ENCODE measurements around the gene CPEB2. TPM values are rescaled to one million over a fixed set of nuclear protein-coding genes. Genes with fewer than 3 reads are reported as not detected.
"Not testable (repeated sequence)": the region's sequence is repeated elsewhere in the genome, so short reads cannot be mapped to it uniquely, and the experiment has no call there.

Gene CPEB2
- total RNA-seq, 2 experiments from 2014 or later, result 4.4 to 5.4 TPM

DNA sequence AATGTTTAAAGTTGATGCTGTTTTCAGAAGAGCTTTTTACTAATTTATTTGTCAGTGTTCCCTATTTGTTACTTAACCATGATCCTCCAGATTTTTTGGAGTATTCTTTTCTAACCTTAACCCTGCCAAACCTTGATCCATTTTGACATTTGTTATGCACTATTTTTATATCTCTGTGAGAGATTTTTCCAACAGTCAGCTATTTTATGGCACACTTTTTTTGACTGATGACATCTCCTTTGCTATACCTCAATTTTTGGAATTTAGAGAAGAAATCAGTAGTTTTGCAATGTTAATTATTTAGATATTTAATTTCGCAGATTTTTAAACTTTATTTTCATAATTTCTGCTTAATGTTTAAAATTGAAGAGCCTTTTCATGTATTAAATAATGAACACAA lies 66.0 kb downstream of the CPEB2 start:
- Mint-ChIP-seq H3K9me3 (peaks cover 2% of the 10 kb centered on the region), H3K4me1 (ENCODE audit: low read depth) (no peaks in the 10 kb centered on the region), H3K4me3 (no peak overlapping the region), H3K36me3 (ENCODE audit: low read depth) (peaks cover 8% of the 10 kb centered on the region), H3K27ac (no peak overlapping the region), H3K27me3 (ENCODE audit: low read depth) (no peaks in the 10 kb centered on the region)
- intact Hi-C loops (cut with micrococcal nuclease), result no loop called here
- DNase-seq, result no peak
- CTCF ChIA-PET, result no interaction called here

DNA sequence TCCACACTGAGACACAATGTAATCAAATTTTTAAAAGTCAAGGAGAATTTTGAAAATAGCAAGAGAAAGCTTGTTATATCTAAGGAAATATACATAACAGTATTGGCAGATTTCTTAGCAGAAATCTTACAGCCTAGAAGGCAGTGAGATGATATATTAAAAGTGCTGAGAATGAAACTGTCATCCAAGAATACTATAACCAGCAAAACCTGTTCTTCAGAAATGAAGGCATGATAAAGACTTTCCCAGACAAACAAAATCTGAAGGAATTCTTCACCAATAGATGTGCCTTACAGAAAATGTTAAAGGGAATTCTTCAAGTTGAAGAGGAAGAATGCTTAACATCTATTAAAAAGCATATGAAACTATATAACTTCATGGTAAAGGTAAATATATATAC lies 73.6 kb downstream of the CPEB2 start:
- H3K4me3 Mint-ChIP-seq, result no peak overlapping the region
- H3K9me3 Mint-ChIP-seq, result peaks cover 18% of the 10 kb centered on the region
- intact Hi-C loops (cut with micrococcal nuclease), result no loop called here
- H3K27ac Mint-ChIP-seq, result no peak overlapping the region
- no peaks in the 10 kb centered on the region for H3K4me1 Mint-ChIP-seq (ENCODE audit: low read depth)
- CTCF ChIA-PET, result interaction anchor here (0.6 kb wide), 1 partner anchor 68 kb away, joined by 3 read pairs; no protein-coding TSS in a partner anchor
- no peaks in the 10 kb centered on the region for H3K27me3 Mint-ChIP-seq (ENCODE audit: low read depth)
- DNase-seq, result no peak
- no peaks in the 10 kb centered on the region for H3K36me3 Mint-ChIP-seq (ENCODE audit: low read depth)

DNA sequence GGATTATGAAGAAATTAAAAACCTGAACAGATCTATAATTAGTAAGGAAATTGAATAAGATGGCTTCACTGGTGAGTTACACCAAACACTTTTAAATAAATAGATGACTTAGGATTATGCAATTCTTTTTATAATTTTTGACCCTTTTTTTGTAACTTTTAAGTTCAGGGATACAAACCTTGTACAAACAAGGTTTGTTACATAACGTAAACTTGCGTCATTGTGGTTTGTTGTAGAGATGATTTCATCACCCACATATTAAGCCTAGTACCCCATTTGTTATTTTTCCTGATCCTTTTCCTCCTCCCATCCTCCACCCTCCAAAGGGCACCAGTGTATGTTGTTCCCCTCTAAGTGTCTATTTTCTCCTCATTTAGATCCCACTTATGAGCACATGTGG lies 75.7 kb downstream of the CPEB2 start:
- no peak overlapping the region for H3K27ac Mint-ChIP-seq
- intact Hi-C loops (cut with micrococcal nuclease), result no loop called here
- DNase-seq, result no peak
- no peaks in the 10 kb centered on the region for H3K36me3 Mint-ChIP-seq (ENCODE audit: low read depth)
- no peak overlapping the region for H3K4me3 Mint-ChIP-seq
- H3K27me3 Mint-ChIP-seq (ENCODE audit: low read depth), result no peaks in the 10 kb centered on the region
- CTCF ChIA-PET, result no interaction called here
- H3K4me1 Mint-ChIP-seq (ENCODE audit: low read depth), result no peaks in the 10 kb centered on the region
- H3K9me3 Mint-ChIP-seq, result peaks cover 17% of the 10 kb centered on the region

DNA sequence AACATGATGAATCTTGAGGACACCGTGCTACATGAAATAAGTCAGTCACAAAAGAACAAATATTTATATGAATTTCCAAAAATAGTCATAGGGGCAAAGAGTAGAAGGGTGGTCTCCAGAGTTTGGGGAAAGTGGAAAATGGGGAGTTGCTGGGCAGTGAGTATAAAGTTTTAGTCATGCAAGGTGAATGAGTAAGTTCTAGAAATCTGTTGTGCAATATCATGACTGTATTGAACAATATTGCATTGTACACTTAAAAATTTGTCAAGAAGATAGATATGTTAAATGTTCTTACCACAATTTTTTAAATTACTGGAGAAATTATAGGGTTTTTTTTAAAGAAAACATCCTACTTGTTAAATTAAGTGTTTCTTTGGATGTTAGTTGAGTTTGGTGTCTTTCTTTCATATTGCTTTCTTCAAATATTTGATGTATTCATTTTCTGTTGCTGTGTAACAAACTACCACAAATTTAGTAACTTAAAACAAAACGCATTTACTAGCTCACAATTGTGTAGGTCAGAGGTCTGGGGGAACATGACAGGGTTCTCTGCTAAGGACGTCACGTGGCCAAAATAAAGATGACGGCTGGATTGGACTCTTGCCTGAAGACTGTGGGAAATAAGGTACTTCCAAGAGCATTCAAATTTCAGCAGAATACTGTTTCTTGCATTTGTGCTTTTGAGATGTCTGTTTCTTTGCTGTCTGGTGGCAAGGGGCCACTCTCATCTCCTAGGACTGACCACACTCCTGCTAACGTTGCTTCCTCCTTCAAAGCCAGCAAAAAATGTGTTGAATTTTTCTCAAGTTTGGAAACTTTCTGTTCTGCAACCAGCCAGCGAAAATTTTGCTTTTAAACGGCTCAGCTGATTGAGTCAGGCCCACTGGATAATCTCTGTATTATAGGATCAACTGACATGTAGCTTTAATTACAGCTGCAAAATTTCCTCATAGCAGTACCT lies 76.7 kb downstream of the CPEB2 start:
- H3K36me3 Mint-ChIP-seq (ENCODE audit: low read depth), result no peaks in the 10 kb centered on the region
- no peak for DNase-seq
- peaks cover 12% of the 10 kb centered on the region for H3K9me3 Mint-ChIP-seq
- no peaks in the 10 kb centered on the region for H3K4me1 Mint-ChIP-seq (ENCODE audit: low read depth)
- CTCF ChIA-PET, result no interaction called here
- intact Hi-C loops (cut with micrococcal nuclease), result no loop called here
- no peak overlapping the region for H3K4me3 Mint-ChIP-seq
- H3K27ac Mint-ChIP-seq, result no peak overlapping the region
- no peaks in the 10 kb centered on the region for H3K27me3 Mint-ChIP-seq (ENCODE audit: low read depth)

DNA sequence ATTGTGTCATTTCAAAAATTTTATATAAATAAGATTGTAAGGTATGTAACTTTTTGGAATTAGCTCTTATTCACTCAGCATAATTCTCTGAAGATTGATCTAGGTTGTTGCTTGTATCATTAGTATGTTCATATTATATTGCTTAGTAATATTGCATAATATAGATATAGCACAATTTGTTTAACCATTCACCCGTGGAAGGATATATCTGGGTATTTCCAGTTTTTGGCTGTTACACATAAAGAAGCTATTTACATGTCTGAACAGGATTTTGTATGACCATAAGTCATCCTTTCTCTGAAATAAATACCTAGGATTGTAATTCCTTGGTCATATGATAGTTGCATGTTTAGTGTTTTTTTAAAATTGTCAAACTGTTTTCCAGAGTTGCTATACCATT lies 82.5 kb downstream of the CPEB2 start:
- intact Hi-C loops (cut with micrococcal nuclease), result no loop called here
- Mint-ChIP-seq H3K4me3 (no peak overlapping the region), H3K27me3 (ENCODE audit: low read depth) (peaks cover 4% of the 10 kb centered on the region), H3K27ac (no peak overlapping the region), H3K4me1 (ENCODE audit: low read depth) (no peaks in the 10 kb centered on the region), H3K36me3 (ENCODE audit: low read depth) (no peaks in the 10 kb centered on the region), H3K9me3 (no peaks in the 10 kb centered on the region)
- no peak for DNase-seq
- CTCF ChIA-PET, result interaction anchor here (0.6 kb wide), 2 partner anchors 24 to 243 kb away, joined by 3 read pairs; no protein-coding TSS in a partner anchor

DNA sequence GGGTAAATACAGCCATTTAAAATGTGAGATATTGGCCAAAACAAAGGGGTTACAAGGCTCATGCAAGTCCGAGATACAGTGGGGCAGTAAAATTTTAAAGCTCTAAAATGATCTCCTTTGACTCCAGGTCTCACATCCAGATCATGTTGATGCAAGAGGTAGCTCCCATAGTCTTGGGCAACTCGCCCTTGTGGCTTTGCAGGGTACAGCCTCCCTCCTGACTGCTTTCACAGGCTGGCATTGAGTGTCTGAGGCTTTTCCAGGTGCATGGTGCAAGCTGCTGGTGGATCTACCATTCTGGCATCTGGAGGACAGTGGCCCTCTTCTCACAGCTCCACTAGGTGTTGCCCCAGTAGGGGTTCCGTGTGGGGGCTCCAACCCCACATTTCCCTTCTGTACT lies 83.5 kb downstream of the CPEB2 start:
- H3K36me3 Mint-ChIP-seq (ENCODE audit: low read depth); H3K4me3 Mint-ChIP-seq; CTCF ChIA-PET; intact Hi-C loops (cut with micrococcal nuclease); H3K4me1 Mint-ChIP-seq (ENCODE audit: low read depth); H3K27me3 Mint-ChIP-seq (ENCODE audit: low read depth); DNase-seq; H3K9me3 Mint-ChIP-seq; H3K27ac Mint-ChIP-seq: not testable (repeated sequence)

DNA sequence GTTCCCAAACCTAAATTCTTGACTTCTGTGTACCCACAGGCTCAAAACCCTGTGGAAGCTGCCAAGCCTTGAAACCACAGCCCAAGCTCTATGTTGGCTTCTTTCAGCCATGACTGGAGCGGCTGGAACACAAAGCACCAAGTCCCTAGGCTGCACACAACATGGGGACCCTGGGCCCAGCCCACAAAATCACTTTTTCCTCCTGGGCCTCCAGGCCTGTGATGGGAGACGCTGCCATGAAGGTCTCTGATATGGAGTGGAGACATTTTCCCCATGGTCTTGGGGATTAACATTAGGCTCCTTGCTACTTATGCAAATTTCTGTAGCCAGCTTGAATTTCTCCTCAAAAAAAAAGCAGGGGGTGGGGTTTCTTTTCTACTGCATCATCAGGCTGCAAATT lies 84.0 kb downstream of the CPEB2 start:
- H3K36me3 Mint-ChIP-seq (ENCODE audit: low read depth); CTCF ChIA-PET; H3K4me1 Mint-ChIP-seq (ENCODE audit: low read depth); H3K9me3 Mint-ChIP-seq; H3K4me3 Mint-ChIP-seq; H3K27ac Mint-ChIP-seq; intact Hi-C loops (cut with micrococcal nuclease); DNase-seq; H3K27me3 Mint-ChIP-seq (ENCODE audit: low read depth): not testable (repeated sequence)

DNA sequence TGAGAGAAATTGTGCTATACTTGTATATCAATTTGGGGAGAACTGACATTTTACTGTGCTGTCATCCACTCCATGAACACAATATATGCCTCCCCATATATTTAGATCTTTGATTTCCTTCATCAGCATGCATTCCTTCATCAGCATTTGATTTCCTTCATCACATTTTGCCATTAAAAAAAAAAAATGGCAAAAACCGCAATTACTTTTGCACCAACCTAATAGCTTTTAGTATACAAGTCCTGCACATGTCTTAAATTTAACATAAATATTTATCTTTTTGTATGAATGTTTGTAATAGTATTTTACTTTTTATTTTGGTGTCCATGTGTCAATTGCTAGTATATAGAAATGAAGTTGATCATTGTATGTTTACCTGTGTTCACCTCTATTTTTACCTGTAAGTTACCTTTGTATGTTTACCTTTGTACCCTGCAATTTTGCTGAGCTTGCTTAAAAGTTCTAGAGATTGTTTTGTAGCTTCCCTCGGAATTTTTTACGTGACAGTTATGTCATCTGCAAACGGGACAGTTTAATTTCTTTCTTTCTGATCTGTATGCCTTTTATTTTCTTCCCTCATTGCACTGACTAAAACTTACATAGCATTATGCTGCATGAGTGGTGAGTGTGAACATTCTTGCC lies 86.2 kb downstream of the CPEB2 start:
- H3K4me3 Mint-ChIP-seq, result no peak overlapping the region
- intact Hi-C loops (cut with micrococcal nuclease), result no loop called here
- H3K9me3 Mint-ChIP-seq, result no peaks in the 10 kb centered on the region
- CTCF ChIA-PET, result no interaction called here
- H3K27ac Mint-ChIP-seq, result no peak overlapping the region
- no peak for DNase-seq
- peaks cover 8% of the 10 kb centered on the region for H3K27me3 Mint-ChIP-seq (ENCODE audit: low read depth)
- H3K4me1 Mint-ChIP-seq (ENCODE audit: low read depth), result no peaks in the 10 kb centered on the region
- no peaks in the 10 kb centered on the region for H3K36me3 Mint-ChIP-seq (ENCODE audit: low read depth)

DNA sequence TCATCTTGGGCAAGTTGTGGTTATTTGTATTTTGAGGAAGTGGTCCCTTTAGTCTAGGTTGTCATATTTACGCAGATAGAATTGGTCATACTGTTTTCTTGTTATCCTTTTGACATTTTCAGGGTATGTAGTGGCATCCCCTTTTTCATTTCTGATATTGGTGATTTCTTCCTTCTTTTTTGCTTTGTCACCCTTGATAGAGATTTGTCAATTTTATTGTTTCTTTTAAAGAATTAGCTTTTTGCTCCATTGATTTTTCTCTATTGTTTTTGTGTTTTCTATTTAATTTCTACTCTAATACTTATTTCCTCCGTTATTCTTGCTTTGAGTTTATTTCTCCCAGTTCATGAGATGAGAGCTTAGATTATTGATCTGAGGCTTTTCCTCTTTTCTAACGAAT lies 87.7 kb downstream of the CPEB2 start:
- Mint-ChIP-seq H3K9me3 (no peaks in the 10 kb centered on the region), H3K27ac (no peak overlapping the region), H3K36me3 (ENCODE audit: low read depth) (no peaks in the 10 kb centered on the region), H3K27me3 (ENCODE audit: low read depth) (peaks cover 8% of the 10 kb centered on the region), H3K4me3 (no peak overlapping the region), H3K4me1 (ENCODE audit: low read depth) (no peaks in the 10 kb centered on the region)
- no peak for DNase-seq
- intact Hi-C loops (cut with micrococcal nuclease), result no loop called here
- CTCF ChIA-PET, result no interaction called here

DNA sequence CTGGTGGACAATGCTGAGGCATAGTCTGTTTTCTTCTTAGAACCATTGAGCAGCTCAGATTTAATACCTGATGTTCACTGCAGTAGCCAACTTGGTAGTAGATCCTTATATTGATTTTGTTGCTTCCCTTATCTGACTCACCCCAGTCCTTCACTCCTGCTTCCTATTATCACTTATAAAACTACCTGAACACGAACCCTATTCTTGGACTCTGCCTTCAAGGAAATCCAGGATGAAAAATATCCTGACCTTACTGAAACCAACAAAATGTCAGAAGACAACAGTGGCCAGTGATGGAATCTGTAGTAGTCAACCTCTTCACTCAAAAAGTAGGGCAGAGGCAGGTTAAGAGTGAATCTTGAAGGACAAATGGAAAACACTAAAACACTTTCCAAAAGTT lies 98.1 kb downstream of the CPEB2 start:
- no peak overlapping the region for H3K4me3 Mint-ChIP-seq

DNA sequence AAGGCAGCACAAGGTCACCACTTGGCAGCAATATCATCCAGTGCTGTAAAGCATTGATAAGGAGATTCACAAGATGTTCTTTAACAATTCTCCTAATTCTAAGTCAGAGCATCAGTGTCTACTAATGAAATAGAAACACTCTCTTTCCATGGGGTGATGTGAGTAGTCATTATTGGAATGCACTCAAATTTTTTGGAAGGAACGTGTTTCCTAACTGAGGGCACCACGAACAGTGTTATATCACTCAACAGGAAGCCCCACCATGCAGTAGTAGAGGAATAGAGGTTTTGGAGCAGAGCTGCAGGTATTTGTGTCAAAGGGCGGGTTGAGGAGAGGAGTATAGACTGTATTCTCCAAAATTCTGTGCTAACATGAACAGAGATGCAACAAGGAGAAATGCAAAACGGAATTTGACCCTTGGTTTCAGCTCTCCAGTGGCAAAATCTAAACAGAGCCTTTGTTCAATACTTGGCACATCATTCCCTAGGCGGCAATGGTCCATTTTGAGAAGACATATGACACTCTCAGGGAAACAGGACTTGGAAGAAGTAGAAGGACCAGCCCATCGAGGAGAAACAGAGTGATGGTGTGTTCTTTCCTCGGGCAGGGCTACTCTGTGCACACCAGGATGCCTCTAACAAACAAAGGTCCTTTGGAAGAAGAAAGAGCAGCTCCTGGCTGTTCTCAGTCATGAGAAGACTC lies 98.9 kb downstream of the CPEB2 start:
- no peak for DNase-seq
- Mint-ChIP-seq H3K4me3 (no peak overlapping the region), H3K36me3 (ENCODE audit: low read depth) (no peaks in the 10 kb centered on the region), H3K27ac (no peak overlapping the region), H3K4me1 (ENCODE audit: low read depth) (no peaks in the 10 kb centered on the region), H3K27me3 (ENCODE audit: low read depth) (peaks cover 5% of the 10 kb centered on the region), H3K9me3 (no peaks in the 10 kb centered on the region)
- intact Hi-C loops (cut with micrococcal nuclease), result no loop called here
- CTCF ChIA-PET, result no interaction called here

More for the DNA sequence above, 98.1 kb downstream of the CPEB2 start:
- H3K27ac Mint-ChIP-seq, result no peak overlapping the region
- H3K36me3 Mint-ChIP-seq (ENCODE audit: low read depth), result no peaks in the 10 kb centered on the region
- H3K27me3 Mint-ChIP-seq (ENCODE audit: low read depth), result peaks cover 5% of the 10 kb centered on the region
- no peak for DNase-seq
- no peaks in the 10 kb centered on the region for H3K4me1 Mint-ChIP-seq (ENCODE audit: low read depth)
- intact Hi-C loops (cut with micrococcal nuclease), result no loop called here
- no peaks in the 10 kb centered on the region for H3K9me3 Mint-ChIP-seq
- CTCF ChIA-PET, result no interaction called here

DNA sequence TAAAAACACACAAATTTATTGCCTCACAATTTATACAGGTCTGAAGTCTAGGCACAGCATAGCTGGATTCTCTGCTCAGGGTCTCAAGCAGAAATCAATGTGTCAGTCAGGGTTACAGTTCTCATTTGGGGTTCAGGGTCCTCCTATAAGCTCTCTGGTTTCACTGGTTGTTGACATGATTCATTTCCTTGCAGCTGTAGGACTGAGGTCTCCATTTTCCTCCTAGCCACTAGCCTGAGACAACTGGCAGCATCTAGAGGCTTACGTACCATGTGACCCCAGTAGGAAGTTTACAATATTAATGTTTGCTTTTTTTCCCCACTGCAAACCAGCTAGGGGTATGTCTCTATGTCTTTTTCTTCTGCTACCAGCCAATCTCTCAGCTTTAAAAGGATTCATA lies 102.5 kb downstream of the CPEB2 start:
- H3K4me3 Mint-ChIP-seq, result no peak overlapping the region
- H3K9me3 Mint-ChIP-seq, result no peaks in the 10 kb centered on the region
- no peak overlapping the region for H3K27ac Mint-ChIP-seq
- no peak for DNase-seq
- peaks cover 5% of the 10 kb centered on the region for H3K27me3 Mint-ChIP-seq (ENCODE audit: low read depth)
- no peaks in the 10 kb centered on the region for H3K36me3 Mint-ChIP-seq (ENCODE audit: low read depth)
- no peaks in the 10 kb centered on the region for H3K4me1 Mint-ChIP-seq (ENCODE audit: low read depth)
- intact Hi-C loops (cut with micrococcal nuclease), result no loop called here
- CTCF ChIA-PET, result no interaction called here

Measured in activated naive CD4-positive, alpha-beta T cell treated with anti-CD3 and anti-CD28 coated beads for 36 hours (primary cell).